ENCODE results near the gene MSI2.
"Not testable (repeated sequence)": the region's sequence is repeated elsewhere in the genome, so short reads cannot be mapped to it uniquely, and the experiment has no call there.

MSI2 gene

DNA sequence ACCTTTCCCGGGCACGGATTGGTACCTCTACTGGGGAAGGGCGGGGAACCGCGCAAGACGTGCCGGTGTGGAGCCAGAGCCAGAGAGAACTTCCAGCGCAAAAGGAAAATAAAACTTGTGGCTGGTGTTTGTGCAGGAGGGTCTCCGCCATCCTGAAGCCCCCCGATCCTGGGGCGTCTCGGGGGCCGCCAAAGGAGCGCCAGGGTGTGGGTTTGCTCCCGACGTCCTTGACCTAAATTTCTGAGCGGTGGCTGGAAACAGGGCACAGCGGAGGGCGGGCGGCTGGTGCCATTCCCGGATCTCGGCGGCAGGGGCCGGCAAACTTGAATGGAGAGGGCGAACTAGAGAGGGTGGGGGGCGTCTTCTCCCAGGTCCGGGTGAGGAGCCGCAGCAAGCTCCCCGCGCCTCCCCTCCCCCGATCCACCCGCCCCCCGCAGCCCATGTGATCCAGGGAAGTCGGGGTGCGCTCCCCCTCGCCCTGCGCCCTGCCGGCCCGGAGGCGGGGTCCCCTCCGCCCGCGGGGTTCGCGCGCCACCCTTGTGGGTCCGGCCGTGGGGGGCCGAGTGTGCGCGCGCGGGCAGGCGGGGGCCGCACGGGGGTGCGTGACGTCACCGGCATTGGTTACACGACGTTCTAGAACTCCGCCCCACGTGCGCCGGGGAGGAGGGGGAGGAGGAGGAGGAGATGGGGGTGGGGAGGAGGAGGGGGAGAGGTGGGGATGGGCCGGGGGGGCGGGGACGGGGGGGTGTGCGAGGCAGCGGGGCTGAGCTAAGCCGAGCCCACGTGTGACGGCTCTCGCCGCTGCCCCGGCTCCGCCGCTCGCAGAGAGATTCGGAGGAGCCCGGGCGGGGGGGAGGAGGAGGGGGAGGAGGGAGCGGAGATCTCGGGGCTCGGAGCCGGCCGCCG is at the start of gene MSI2:
Gene MSI2 (plus strand): TSS at position 748 of the 906 bp plus-strand sequence. CDS start 220 bp downstream, outside the sequence.
- DNase-seq, result peak; percentile 91

DNA sequence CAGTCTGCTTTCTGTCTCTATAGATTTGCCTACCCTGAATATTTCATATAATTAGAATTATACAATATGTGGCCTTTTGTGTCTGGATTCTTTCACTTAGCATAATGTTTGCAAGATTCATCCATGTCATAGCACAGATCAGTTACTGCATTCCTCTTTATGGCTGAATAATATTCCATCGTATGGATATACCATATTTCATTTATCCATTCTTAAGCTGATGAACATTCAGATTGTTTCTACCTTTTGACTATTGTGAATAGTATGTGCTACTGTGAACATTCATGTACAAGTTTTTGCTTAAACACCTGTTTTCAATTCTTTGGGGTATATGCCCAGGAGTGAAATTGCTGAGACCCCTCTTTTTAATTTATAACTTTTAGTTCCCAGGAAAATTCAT is 49.4 kb upstream of the MSI2 start:
- no peak for DNase-seq

DNA sequence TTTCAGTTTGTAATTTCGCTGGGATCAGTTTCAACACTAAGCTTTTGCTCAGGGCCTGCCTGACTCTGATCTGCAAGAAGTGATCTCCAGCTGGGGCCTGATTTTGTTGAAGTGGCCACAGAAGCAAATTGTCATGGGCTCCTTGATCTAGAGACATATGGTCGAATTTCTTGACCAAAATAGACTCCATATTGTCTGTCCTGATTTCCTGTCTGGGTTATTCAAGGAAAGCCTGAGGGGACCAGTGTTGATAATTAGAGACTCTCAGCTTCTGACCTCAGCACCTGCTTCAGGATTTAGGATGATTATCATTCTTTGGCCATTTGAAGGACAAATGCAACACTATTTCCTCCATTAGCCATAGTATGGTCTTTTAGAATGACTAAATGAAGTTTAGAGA is 48.9 kb upstream of the MSI2 start:
- no peak for DNase-seq

DNA sequence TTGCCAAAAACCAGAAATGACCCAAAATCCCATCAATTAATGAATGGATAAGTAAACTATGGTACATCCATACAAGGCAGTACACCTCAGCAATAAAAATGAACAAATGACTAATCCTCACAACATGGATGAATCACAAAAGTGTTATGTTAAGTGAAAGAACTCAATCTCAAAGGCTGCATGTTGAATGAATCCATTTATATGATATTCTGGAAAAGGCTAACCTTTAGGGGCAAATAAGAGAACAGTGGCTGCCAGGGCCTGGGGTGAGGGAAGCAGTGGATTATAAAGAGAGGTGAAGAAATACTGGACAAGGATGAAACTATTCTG is 46.1 kb upstream of the MSI2 start:
- DNase-seq, result no peak

- DNase-seq, result no peak
Observed at GRCh38 chr17:57210972-57211411, 45.3 kb upstream of the MSI2 start.

DNA sequence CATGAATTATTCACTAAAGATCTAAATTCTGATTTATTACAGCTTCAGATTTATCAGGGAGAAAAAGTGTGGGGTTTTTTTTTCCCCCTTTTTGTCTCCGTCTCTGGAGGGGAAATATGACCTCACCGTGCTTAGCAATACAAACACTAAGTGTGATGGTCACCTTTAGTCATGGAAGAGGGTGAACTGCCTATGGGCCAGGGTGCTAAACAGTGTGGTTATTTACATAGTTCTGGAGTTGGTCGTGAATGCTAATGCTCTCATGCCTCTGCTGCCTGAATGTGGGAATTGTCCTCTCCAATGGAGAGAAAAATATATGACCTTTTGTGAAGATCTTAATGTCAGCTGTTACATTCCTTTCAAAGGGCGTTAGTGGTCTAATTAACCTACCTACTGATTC is 44.8 kb upstream of the MSI2 start:
- no peak for DNase-seq

- DNase-seq, result no peak
Observed at GRCh38 chr17:57213180-57213825, 43.0 kb upstream of the MSI2 start.

GRCh38 chr17:57215317-57215716 is 41.0 kb upstream of the MSI2 start:
- DNase-seq, result no peak

DNA sequence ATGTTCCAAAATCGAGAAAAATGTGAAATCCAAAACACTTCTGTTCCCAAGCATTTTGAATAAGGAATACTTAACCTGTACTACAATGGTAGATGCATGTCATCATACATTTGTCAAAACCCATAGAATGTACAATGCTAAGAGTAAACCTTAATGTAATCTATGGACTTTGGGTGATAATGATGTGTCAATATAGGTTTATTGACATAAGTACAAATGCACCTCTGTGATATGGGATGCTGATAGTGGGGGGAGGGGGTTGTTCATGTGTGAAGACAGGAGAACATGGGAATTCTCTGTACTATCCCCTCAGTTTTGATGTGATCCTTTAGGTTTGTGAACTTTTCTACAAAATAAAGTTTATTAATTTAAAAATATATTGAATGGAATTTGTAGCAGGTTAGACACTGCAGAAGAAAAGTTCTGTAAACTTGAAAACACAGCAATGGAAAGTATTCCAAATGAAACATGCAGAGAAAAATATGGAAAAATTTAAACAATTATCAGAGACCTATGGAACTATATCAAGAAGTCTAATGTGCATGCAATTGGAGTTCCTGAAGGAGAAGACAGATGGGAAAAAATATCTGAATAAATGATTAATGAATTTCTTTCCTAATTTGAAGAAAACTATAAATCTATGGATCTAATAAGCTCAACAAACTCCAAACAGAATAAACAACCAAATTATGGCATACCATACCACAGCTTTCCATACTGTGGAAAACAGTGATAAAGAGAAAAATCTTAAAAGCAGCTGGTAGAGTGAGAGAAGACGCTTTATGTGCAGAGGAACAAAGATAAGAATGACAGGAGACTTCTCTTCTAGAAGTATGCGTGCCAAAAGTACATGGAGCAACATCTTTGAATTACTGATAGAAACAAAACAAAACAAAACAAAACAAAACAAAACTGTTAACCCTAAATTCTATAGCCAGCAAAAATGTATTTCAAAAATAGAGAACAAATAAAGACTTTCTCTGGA is 34.7 kb upstream of the MSI2 start:
- DNase-seq, result no peak

GRCh38 chr17:57222422-57222821 is 33.9 kb upstream of the MSI2 start:
- not testable (repeated sequence) for DNase-seq

DNA sequence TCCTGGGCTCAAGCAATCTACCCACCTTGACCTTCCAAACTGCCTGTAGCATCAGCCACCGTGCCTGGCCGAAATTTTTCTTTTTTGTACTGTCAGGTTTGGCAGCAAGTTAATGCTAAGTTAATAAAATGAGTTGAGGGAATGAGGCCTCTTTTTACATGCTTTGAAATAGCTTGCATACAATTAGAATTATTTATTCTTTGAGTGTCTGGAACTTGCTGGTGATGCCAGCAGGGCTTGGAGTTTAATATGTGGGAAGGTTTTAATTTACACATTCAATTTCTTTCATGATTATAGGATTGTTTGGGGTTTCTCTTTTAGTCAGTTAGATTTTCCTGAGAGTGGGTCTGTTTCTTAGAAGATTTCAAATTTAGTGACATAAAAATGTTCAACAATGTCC is 31.2 kb upstream of the MSI2 start:
- DNase-seq, result no peak

DNA sequence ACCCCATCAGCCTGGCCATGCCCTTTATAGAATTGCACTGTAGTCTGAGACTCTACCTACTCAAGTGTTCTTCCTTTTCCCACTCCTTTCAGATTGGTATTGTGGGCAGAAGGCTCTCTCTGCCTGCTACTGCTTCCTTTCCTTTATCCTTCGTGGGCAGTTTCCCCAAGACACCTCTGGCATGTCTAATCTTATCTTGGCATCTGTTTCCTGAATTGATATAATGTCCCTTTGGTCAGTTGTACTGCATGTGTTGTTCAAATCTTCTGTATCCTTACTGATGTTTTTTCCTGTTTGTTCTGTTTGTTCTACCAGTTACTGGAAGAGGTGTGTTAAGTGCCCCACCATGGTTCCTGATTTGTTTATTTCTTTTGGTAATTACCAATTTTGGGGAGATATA is 29.5 kb upstream of the MSI2 start:
- DNase-seq, result no peak

- no peak for DNase-seq
Observed at GRCh38 chr17:57228911-57229310, 27.4 kb upstream of the MSI2 start.

- no peak for DNase-seq
Observed at GRCh38 chr17:57234061-57234738, 22.1 kb upstream of the MSI2 start.

DNA sequence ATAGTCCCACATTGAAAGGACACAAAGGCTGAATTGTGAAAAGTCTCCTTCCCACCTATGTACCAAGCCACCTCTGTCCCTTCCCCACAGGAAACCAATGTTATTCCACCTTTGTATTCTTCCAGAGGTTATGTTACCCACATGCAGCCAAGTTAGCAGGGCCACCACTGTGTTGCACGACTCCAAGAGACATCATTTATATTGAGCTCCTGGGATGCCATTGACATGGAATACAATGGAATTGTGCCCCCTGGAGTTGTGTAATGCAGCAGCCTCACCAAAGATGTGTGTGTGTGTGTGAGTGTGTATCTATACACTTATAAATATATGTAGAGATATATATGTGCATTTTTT is 21.6 kb upstream of the MSI2 start:
- no peak for DNase-seq

GRCh38 chr17:57235124-57235523 is 21.2 kb upstream of the MSI2 start:
- no peak for DNase-seq

GRCh38 chr17:57236686-57237299 is 19.5 kb upstream of the MSI2 start:
- DNase-seq, result no peak

- no peak for DNase-seq
Observed at GRCh38 chr17:57240648-57241047, 15.7 kb upstream of the MSI2 start.

DNA sequence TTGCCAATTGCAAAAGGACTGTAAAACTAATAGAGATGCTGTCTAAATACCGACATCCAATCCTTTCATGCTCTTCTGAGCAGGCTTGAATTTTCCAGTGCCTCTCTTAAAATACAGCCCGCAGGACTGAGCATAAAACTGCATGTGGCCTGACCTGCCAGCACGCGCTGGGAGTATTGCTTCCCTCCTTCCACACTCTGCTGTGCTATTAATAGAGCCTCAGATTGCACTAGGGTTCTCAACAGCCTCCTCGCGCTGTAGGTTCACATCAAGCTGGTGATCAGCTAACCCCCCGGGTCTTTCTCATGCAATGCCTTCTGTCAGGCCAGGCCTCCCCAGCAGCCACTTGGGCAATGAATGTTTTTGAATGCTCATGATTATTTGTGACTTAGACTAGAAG is 14.2 kb upstream of the MSI2 start:
- no peak for DNase-seq

GRCh38 chr17:57243171-57243622 is 13.1 kb upstream of the MSI2 start:
- DNase-seq, result peak; percentile 75

- DNase-seq, result no peak
Observed at GRCh38 chr17:57245786-57246185, 10.5 kb upstream of the MSI2 start.

DNA sequence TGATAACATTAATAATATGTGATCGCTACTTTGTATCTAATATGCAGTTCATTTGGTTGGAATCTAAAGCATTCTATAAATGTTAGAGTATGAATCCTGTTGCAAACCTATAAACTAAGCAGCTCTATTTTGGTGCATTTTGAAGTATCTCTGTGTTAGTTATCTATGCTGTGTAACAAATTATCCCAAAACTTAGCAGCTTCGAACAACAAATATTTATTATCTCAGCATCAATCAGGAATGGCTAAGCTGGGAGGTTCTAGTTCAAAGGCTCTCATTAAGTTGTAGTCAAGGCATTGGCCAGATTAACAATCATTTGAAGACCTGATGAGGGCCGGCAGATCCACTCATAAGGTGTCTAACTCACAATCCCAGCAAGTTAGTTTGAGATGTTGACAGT is 10.1 kb upstream of the MSI2 start:
- no peak for DNase-seq

Measured in stimulated activated CD4-positive, alpha-beta T cell treated with anti-CD3 and anti-CD28 coated beads, Interleukin-4, amount 100 ng/mL, for 1 hour (primary cell).